Body of pancreas (tissue), 4 donors: Measurements from ENCODE around the gene AWAT1. TPM values are rescaled to one million over a fixed set of nuclear protein-coding genes. Genes with fewer than 3 reads are reported as not detected.

Experiments used
- ATAC-seq: fragments of 150-250 bp; one replicate; pipeline ENCODE4 v1.9.1; 2016
- DNase-seq, 4 donors: peaks; one replicate each; pipeline ENCODE4 v3.0.0-alpha.2; 2019
- H3K27ac ChIP-seq, 4 donors: fragments of 200-600 bp; sonication (generic); 1 replicate in 3 of 4; 2 replicates in 1 of 4; pipeline versions ENCODE4 v1.5.1 to v1.6.1; 2016 to 2019; ENCODE audit warnings: mild to moderate bottlenecking in 1 of 4, mixed read lengths in 1 of 4, moderate library complexity in 1 of 4
- H3K27me3 ChIP-seq, 2 donors: fragments of 200-600 bp; sonication (generic); one replicate each; pipeline ENCODE4 v1.6.0; 2016; ENCODE audit warnings: mild to moderate bottlenecking in 1 of 2
- H3K36me3 ChIP-seq, 2 donors: fragments of 200-600 bp; sonication (generic); replicated peaks in 1 of 2; 2 replicates each; pipeline ENCODE4 v1.5.1; 2016; ENCODE audit warnings: low read depth in 2 of 2; ENCODE audit not compliant: insufficient read depth in 1 of 2
- H3K4me1 ChIP-seq: fragments of 200-600 bp; sonication (generic); one replicate; pipeline ENCODE4 v1.6.0; 2016
- H3K4me3 ChIP-seq, 2 donors: fragments of 200-600 bp; sonication (generic); 1 replicate in 1 of 2; 2 replicates in 1 of 2; pipeline ENCODE4 v1.5.1; 2016 to 2019
- H3K9me3 ChIP-seq, 3 donors: fragments of 200-600 bp; sonication (generic); 1 replicate in 2 of 3; 2 replicates in 1 of 3; pipeline ENCODE4 v1.5.1; 2016
- POLR2A ChIP-seq, 3 donors: fragments of 450-650 bp; IDR thresholded peaks; one replicate each; pipeline ENCODE4 v1.6.1; 2016; ENCODE audit warnings: antibody characterized with exemption in 3 of 3, mild to moderate bottlenecking in 2 of 3
- WGBS, 2 donors: methylation state at CpG; one replicate each; pipeline ENCODE4 v1.1.5; 2017; 5-methylcytosine and 5-hydroxymethylcytosine counted together
- intact Hi-C: fragments of 100-400 bp; cut with DNase I; formaldehyde crosslinking; loops from one replicate; pipeline ENCODE4 v1.15.1; 2023
- total RNA-seq, 2 donors: library from RNA; depleted of rRNA; stranded (reverse); fragments of >200 nt; gene quantifications; one replicate each; pipeline ENCODE4 v1.1.0, GENCODE V29; 2016
- TF ChIP-seq, protein P1 (sequence below), 7 experiments: fragments of 450-650 bp in 4 of 7; fragments of 200-600 bp in 3 of 7; sonication (generic) in 3 of 7; IDR thresholded peaks; one replicate each; pipeline ENCODE4 v1.5.1; 2016 to 2019; ENCODE audit warnings: antibody characterized with exemption in 7 of 7

AWAT1 gene
- total RNA-seq, 2 donors from 2014 or later, result not detected

DNA sequence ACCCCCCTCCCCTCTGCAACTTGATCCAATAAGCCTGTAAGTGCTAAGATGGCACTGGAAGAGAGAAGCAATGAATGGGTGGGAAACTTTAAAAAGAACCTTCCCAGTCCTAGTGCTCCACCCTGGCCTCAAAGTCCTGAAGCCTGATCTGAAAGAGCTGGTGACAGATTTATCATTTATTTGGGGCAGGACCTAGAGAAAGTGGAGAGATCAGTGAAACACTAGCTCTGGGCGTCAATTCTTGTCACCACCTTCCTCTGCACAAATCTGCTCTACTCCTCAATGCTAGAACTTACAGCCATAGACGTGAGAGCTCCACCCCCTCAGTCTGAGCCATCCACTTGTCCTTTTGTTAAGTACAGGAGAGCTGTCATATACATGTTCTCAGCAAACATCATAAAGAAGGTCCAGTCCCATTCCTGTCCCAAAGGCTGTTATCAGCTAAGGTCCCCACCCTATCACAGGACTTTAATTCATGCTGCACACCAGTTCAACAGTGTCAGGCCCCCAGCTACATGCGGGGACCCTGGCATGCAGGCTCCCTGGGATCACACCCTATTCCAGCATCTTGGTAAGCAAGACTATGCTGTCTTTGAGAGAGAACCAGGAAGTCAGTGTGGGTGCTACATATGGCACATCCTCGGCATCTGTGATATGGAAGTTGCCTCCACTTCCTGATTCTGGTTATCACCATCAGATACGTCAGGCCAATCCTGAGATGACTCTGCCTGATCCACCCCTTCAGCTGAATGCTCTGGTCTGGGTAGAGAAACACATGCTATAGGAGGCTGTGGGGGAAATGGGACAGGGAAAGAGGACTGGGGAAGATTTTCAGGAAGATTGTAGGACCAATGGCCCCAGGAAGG, 23.2 kb downstream of the AWAT1 start:
- no peak overlapping the region for H3K27ac ChIP-seq
- TF ChIP-seq, protein P1, sequence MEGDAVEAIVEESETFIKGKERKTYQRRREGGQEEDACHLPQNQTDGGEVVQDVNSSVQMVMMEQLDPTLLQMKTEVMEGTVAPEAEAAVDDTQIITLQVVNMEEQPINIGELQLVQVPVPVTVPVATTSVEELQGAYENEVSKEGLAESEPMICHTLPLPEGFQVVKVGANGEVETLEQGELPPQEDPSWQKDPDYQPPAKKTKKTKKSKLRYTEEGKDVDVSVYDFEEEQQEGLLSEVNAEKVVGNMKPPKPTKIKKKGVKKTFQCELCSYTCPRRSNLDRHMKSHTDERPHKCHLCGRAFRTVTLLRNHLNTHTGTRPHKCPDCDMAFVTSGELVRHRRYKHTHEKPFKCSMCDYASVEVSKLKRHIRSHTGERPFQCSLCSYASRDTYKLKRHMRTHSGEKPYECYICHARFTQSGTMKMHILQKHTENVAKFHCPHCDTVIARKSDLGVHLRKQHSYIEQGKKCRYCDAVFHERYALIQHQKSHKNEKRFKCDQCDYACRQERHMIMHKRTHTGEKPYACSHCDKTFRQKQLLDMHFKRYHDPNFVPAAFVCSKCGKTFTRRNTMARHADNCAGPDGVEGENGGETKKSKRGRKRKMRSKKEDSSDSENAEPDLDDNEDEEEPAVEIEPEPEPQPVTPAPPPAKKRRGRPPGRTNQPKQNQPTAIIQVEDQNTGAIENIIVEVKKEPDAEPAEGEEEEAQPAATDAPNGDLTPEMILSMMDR (IDR thresholded peaks at IDR 0.05), result no peak
- no peak for TF ChIP-seq POLR2A (IDR thresholded peaks at IDR 0.05)
- no peaks in the 10 kb centered on the region for H3K9me3 ChIP-seq
- H3K4me1 ChIP-seq, result no peaks in the 10 kb centered on the region
- 37 to 81% methylated on average over 2 to 5 of the region's 5 CpGs for WGBS, 2 donors
- no peak overlapping the region for H3K4me3 ChIP-seq
- ATAC-seq (no peak), DNase-seq (no peak)
- intact Hi-C loops, result no loop called here
- H3K27me3 ChIP-seq, result no peaks in the 10 kb centered on the region
- no peaks in the 10 kb centered on the region for H3K36me3 ChIP-seq

DNA sequence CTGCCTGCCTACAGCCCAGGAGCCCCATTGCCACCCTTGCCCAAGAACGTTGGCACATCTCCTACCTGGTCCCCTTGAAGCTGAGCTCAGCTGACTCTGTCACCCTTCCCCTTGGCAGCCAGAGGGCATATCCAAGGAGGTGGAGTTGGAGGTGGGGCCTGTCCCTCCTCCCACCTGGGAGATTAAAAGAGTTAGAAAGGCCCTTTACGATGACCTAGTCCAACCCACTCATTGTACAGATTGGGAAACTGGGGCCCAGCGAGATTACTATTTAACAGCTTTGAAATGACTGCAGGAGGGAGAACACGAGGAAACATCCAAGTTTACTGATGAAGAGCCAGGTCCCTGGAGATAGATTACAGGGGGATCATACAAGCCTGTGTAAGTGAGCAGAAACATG, 25.6 kb downstream of the AWAT1 start, which contains the start of gene P2RY4:
TSS of gene P2RY4 (minus strand) at position 101 of the 400 bp plus-strand sequence. CDS start 580 bp downstream, outside the sequence.
- no peaks in the 10 kb centered on the region for H3K27me3 ChIP-seq
- 49 to 70% methylated on average over 3 of the region's 4 CpGs for WGBS, 2 donors
- H3K27ac ChIP-seq, result no peak within 1 kb of the TSS
- ATAC-seq (no peak), DNase-seq (no peak)
- TF ChIP-seq, protein P1 (IDR thresholded peaks at IDR 0.05), result no peak
- TF ChIP-seq POLR2A (IDR thresholded peaks at IDR 0.05), result no peak
- no peaks in the 10 kb centered on the region for H3K4me1 ChIP-seq
- H3K4me3 ChIP-seq, result no peak within 1 kb of the TSS
- no peaks in the 10 kb centered on the region for H3K9me3 ChIP-seq
- intact Hi-C loops, result no loop called here
- no peaks in the 10 kb centered on the region for H3K36me3 ChIP-seq

GRCh38 chrX:70262952-70263567, 28.6 kb downstream of the AWAT1 start:
- Histone ChIP-seq H3K36me3 (no peaks in the 10 kb centered on the region), H3K4me3 (no peak overlapping the region), H3K9me3 (no peaks in the 10 kb centered on the region), H3K4me1 (no peaks in the 10 kb centered on the region), H3K27ac (no peak overlapping the region), H3K27me3 (no peaks in the 10 kb centered on the region)
- DNase-seq (peak; percentile 11 to 34 (median 22)), ATAC-seq (no peak)
- 25 to 46% methylated on average over 3 to 7 of the region's 7 CpGs for WGBS, 2 donors
- intact Hi-C loops, result no loop called here
- TF ChIP-seq POLR2A (IDR thresholded peaks at IDR 0.05), result no peak
- TF ChIP-seq, protein P1 (IDR thresholded peaks at IDR 0.05), result peak in 4 of 7 experiments; percentile 21 to 26 (median 24)

DNA sequence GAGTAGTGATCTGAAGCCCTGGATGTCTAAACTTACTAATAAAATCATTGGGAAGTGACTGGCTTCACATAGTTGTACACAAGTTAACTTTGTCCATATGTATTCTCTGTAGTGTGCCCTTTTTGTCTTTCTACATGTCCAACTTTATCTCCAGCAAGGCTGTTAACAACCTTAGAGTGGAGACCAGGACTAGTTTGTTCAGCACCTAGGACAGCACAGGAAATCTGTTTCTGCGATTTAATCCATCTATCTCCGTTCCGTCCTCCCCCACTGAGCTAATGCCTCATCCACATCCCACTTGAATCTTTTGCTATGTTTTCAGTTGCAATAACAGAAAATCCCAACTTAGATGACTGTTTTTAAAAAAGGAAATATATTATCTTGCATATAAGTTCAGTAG, 30.3 kb downstream of the AWAT1 start:
- intact Hi-C loops, result no loop called here
- Histone ChIP-seq H3K4me3 (no peak overlapping the region), H3K27ac (no peak overlapping the region), H3K36me3 (no peaks in the 10 kb centered on the region), H3K27me3 (no peaks in the 10 kb centered on the region), H3K4me1 (no peaks in the 10 kb centered on the region), H3K9me3 (no peaks in the 10 kb centered on the region)
- 44 to 67% methylated on average over 3 of the region's 3 CpGs for WGBS, 2 donors
- ATAC-seq, result no peak
- TF ChIP-seq, protein P1 (IDR thresholded peaks at IDR 0.05), result no peak
- TF ChIP-seq POLR2A (IDR thresholded peaks at IDR 0.05), result no peak
- no peak for DNase-seq
